Suprapubic skin (tissue), 4 donors: ENCODE data around the gene EED.

ENCODE experiments used
- EP300 ChIP-seq: sonication (generic); formaldehyde crosslinking; IDR thresholded peaks from one replicate; pipeline ENCODE4 v1.6.1; 2017; ENCODE audit warnings: antibody characterized with exemption
- POLR2A ChIP-seq, 2 donors: fragments of 450-650 bp; IDR thresholded peaks; one replicate each; pipeline ENCODE4 v1.6.1; 2017; ENCODE audit warnings: antibody characterized with exemption in 2 of 2, mild to moderate bottlenecking in 2 of 2, moderate library complexity in 2 of 2
- POLR2AphosphoS5 ChIP-seq, 3 donors: sonication (generic); formaldehyde crosslinking; IDR thresholded peaks; one replicate each; pipeline ENCODE4 v1.6.1; 2017; ENCODE audit warnings: antibody characterized with exemption in 3 of 3
- TF ChIP-seq, protein P1 (sequence below), 2 donors: fragments of 200-600 bp in 1 of 2; fragments of 450-650 bp in 1 of 2; sonication (generic) in 1 of 2; IDR thresholded peaks; one replicate each; pipeline ENCODE4 v1.5.1; 2016 to 2019; ENCODE audit warnings: antibody characterized with exemption in 2 of 2, mild to moderate bottlenecking in 1 of 2, moderate library complexity in 1 of 2

GRCh38 chr11:86246293-86246675, 1.7 kb downstream of the EED start:
- TF ChIP-seq POLR2AphosphoS5 (IDR thresholded peaks at IDR 0.05) (no peak), POLR2A (IDR thresholded peaks at IDR 0.05) (no peak), EP300 (no peak)
- TF ChIP-seq, protein P1, sequence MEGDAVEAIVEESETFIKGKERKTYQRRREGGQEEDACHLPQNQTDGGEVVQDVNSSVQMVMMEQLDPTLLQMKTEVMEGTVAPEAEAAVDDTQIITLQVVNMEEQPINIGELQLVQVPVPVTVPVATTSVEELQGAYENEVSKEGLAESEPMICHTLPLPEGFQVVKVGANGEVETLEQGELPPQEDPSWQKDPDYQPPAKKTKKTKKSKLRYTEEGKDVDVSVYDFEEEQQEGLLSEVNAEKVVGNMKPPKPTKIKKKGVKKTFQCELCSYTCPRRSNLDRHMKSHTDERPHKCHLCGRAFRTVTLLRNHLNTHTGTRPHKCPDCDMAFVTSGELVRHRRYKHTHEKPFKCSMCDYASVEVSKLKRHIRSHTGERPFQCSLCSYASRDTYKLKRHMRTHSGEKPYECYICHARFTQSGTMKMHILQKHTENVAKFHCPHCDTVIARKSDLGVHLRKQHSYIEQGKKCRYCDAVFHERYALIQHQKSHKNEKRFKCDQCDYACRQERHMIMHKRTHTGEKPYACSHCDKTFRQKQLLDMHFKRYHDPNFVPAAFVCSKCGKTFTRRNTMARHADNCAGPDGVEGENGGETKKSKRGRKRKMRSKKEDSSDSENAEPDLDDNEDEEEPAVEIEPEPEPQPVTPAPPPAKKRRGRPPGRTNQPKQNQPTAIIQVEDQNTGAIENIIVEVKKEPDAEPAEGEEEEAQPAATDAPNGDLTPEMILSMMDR (IDR thresholded peaks at IDR 0.05): no peak
